Osteoblast (primary cell): ENCODE results near the gene NDUFS3. TPM values are rescaled to one million over a fixed set of nuclear protein-coding genes. Genes with fewer than 3 reads are reported as not detected.

ENCODE experiments used
- DNase-seq: peaks from one replicate; pipeline ENCODE4 v3.0.0; 2011; ENCODE audit warnings: low spot score, mixed read lengths; ENCODE audit not compliant: insufficient read length; ENCODE audit errors: missing footprints
- H2AFZ ChIP-seq: 2 replicates; pipeline ENCODE4 v1.6.0; 2011; ENCODE audit warnings: mild to moderate bottlenecking, low read length
- H3K27ac ChIP-seq: 2 replicates; pipeline ENCODE4 v1.5.1; 2011; ENCODE audit warnings: mild to moderate bottlenecking, low read depth, low read length, moderate library complexity
- H3K27me3 ChIP-seq: 2 replicates; pipeline ENCODE4 v1.6.0; 2012; ENCODE audit warnings: mild to moderate bottlenecking, control low read depth, inconsistent platforms, low read length, moderate library complexity; ENCODE audit not compliant: insufficient read depth
- H3K36me3 ChIP-seq: 2 replicates; pipeline ENCODE4 v1.5.1; 2011; ENCODE audit warnings: mild to moderate bottlenecking, low read length, control low read depth, moderate library complexity; ENCODE audit not compliant: insufficient read depth
- H3K4me1 ChIP-seq: 2 replicates; pipeline ENCODE4 v1.5.1; 2011; ENCODE audit warnings: mild to moderate bottlenecking, low read length, control low read depth, moderate library complexity; ENCODE audit not compliant: insufficient read depth
- H3K4me2 ChIP-seq: 2 replicates; pipeline ENCODE4 v1.6.0; 2011; ENCODE audit warnings: mild to moderate bottlenecking, low read length; ENCODE audit not compliant: insufficient read depth
- H3K4me3 ChIP-seq: fragments of 200-600 bp; sonication (generic); 3 replicates; pipeline ENCODE4 v1.5.1; 2012; ENCODE audit warnings: mild to moderate bottlenecking, low read length, inconsistent platforms; ENCODE audit not compliant: insufficient read depth
- H3K79me2 ChIP-seq: 2 replicates; pipeline ENCODE4 v1.6.0; 2012; ENCODE audit warnings: mild to moderate bottlenecking, low read length, control low read depth, inconsistent platforms; ENCODE audit not compliant: insufficient read depth
- H3K9me3 ChIP-seq: 2 replicates; pipeline ENCODE4 v1.5.1; 2011; ENCODE audit warnings: low read depth, low read length, control low read depth
- H4K20me1 ChIP-seq: 2 replicates; pipeline ENCODE4 v1.6.0; 2012; ENCODE audit warnings: mild to moderate bottlenecking, low read length, control low read depth; ENCODE audit not compliant: insufficient read depth
- total RNA-seq: library from RNA; depleted of rRNA; stranded (reverse); fragments of >200 nt; gene quantifications from 2 replicates; pipeline ENCODE4 v1.2.3, GENCODE V29; 2012
- TF ChIP-seq, protein P1 (sequence below): IDR thresholded peaks from 2 replicates; pipeline ENCODE4 v1.5.1; 2011; ENCODE audit warnings: mild to moderate bottlenecking, low read depth, low read length, moderate library complexity; ENCODE audit errors: extremely low read depth

NDUFS3 gene
- total RNA-seq, 1 donor: 55.0 TPM

DNA sequence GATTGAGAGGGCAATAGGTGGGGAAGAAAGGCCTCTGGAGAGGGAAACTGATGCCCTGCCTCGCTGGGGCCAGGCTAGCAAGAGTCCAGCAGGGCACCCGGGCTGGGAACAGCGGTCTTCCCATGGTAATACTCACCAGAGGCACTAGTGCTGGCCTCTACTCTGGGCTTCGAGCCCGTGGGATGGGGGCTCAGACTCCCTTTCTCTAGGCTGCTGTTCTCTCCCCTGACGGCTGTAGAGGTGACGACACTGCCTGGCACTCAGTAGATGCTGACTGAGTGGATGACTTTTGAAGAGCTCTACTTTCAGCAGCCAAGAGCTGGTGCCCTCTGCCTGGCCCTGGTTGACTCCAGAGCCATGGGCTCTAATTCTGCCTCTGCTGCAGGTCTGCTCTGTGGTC, 16.2 kb downstream of the NDUFS3 start:
- H3K27ac ChIP-seq: no peak overlapping the region
- no peaks in the 10 kb centered on the region for H3K4me1 ChIP-seq
- H3K4me2 ChIP-seq: no peak overlapping the region
- H3K79me2 ChIP-seq: no peaks in the 10 kb centered on the region
- no peaks in the 10 kb centered on the region for H3K36me3 ChIP-seq
- peak; percentile 59 for DNase-seq
- TF ChIP-seq, protein P1, sequence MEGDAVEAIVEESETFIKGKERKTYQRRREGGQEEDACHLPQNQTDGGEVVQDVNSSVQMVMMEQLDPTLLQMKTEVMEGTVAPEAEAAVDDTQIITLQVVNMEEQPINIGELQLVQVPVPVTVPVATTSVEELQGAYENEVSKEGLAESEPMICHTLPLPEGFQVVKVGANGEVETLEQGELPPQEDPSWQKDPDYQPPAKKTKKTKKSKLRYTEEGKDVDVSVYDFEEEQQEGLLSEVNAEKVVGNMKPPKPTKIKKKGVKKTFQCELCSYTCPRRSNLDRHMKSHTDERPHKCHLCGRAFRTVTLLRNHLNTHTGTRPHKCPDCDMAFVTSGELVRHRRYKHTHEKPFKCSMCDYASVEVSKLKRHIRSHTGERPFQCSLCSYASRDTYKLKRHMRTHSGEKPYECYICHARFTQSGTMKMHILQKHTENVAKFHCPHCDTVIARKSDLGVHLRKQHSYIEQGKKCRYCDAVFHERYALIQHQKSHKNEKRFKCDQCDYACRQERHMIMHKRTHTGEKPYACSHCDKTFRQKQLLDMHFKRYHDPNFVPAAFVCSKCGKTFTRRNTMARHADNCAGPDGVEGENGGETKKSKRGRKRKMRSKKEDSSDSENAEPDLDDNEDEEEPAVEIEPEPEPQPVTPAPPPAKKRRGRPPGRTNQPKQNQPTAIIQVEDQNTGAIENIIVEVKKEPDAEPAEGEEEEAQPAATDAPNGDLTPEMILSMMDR: no peak
- H4K20me1 ChIP-seq: peaks cover 4% of the 10 kb centered on the region
- peaks cover 51% of the 10 kb centered on the region for H3K27me3 ChIP-seq
- H3K9me3 ChIP-seq: no peaks in the 10 kb centered on the region
- H2AFZ ChIP-seq: no peak overlapping the region
- H3K4me3 ChIP-seq: no peak overlapping the region

DNA sequence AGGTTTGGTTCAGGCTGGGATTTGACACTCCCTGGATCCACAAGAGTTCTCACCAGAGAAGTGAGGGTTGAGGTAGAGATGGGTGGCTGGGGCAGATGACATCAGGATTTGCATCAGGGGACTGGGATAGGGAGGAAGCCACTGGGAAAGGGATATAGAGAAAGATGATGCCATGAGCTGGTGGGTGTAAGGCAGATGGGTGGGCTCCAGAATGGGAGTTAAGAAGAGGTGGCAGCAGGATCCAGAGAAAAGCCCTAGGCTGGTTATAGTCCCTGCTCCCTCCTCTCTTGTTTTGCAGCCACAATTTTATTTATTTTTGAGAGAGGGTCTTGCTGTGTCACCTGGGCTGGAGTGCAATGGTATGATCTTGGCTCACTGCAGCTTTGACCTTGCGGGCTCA, 17.1 kb downstream of the NDUFS3 start:
- Histone ChIP-seq H3K79me2 (no peaks in the 10 kb centered on the region), H3K27me3 (peaks cover 42% of the 10 kb centered on the region), H2AFZ (no peak overlapping the region), H3K4me2 (no peak overlapping the region), H3K4me1 (no peaks in the 10 kb centered on the region), H3K36me3 (no peaks in the 10 kb centered on the region), H3K9me3 (no peaks in the 10 kb centered on the region), H4K20me1 (peaks cover 4% of the 10 kb centered on the region), H3K4me3 (no peak overlapping the region), H3K27ac (no peak overlapping the region)
- TF ChIP-seq, protein P1: no peak
- DNase-seq: peak; percentile 72

DNA sequence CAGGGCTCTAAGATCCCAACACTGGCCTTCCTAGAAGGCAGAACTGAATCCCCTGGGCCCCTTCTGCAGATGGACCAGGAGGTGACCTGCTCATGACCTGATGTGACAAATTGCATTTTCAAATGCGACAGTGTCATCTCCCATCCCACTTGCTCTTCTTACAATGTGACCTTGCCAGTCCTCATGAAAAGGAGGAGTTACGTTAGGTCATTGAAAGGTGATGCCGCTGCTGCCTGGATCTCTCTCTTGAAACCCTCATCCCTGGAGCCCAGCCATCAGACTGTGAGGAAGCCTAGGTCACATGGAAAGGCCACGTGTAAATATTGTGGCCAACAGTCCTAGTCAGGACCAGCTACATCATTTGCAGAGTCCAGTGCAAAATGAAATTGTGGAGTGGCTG, 21.0 kb downstream of the NDUFS3 start:
- Histone ChIP-seq H3K9me3 (no peaks in the 10 kb centered on the region), H2AFZ (no peak overlapping the region), H3K4me3 (no peak overlapping the region), H3K4me1 (peaks cover 4% of the 10 kb centered on the region), H3K36me3 (no peaks in the 10 kb centered on the region), H3K27ac (no peak overlapping the region), H4K20me1 (no peaks in the 10 kb centered on the region), H3K27me3 (peaks cover 11% of the 10 kb centered on the region), H3K4me2 (no peak overlapping the region), H3K79me2 (no peaks in the 10 kb centered on the region)
- peak; percentile 29 for DNase-seq
- TF ChIP-seq, protein P1: no peak

DNA sequence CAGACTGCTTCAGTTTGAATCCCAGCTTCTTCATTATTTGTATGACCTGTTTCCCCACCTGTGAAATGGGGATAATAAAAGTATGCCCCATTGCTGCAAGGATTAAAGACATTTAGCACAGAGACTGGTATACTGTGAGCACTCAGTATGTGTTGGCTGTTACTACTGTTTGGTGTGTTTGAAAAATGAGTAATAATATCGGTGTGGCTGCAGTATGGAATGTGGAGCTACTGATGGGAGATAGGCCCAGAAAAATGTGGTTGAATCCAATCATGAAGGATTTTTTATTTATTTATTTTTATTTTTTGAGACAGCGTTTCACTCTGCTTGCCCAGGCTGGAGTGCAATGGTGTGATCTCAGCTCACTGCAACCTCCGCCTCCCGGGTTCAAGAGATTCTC, 24.4 kb downstream of the NDUFS3 start:
- peak; percentile 92 for DNase-seq
- TF ChIP-seq, protein P1: no peak
- H3K9me3 ChIP-seq: no peaks in the 10 kb centered on the region

More for the DNA sequence above, 24.4 kb downstream of the NDUFS3 start:
- no peaks in the 10 kb centered on the region for H3K36me3 ChIP-seq
- H3K4me3 ChIP-seq: no peak overlapping the region
- H3K4me1 ChIP-seq: peaks cover 28% of the 10 kb centered on the region
- no peaks in the 10 kb centered on the region for H3K79me2 ChIP-seq
- H3K27ac ChIP-seq: no peak overlapping the region
- no peaks in the 10 kb centered on the region for H4K20me1 ChIP-seq
- H3K27me3 ChIP-seq: no peaks in the 10 kb centered on the region
- H3K4me2 ChIP-seq: no peak overlapping the region
- no peak overlapping the region for H2AFZ ChIP-seq
